ENCODE measurements around the gene CDC6.

CDC6 gene

GRCh38 chr17:40349895-40350688, 62.4 kb downstream of the CDC6 start:
- TF ChIP-seq GATA2 (IDR thresholded peaks at IDR 0.05; ENCODE audit: low read depth, low read length) (peak; percentile 83), GATA3 (IDR thresholded peaks at IDR 0.05; ENCODE audit: low read depth, low read length) (no peak)

- TF ChIP-seq GATA2 (IDR thresholded peaks at IDR 0.05; ENCODE audit: low read depth, low read length) (no peak; the same call in 1 of the 2 replicates), GATA3 (IDR thresholded peaks at IDR 0.05; ENCODE audit: low read depth, low read length) (no peak)
Observed at GRCh38 chr17:40350689-40351358, 63.1 kb downstream of the CDC6 start.

- TF ChIP-seq GATA3 (IDR thresholded peaks at IDR 0.05; ENCODE audit: low read depth, low read length) (no peak), GATA2 (IDR thresholded peaks at IDR 0.05; ENCODE audit: low read depth, low read length) (no peak)
Observed at GRCh38 chr17:40351359-40352236, 63.9 kb downstream of the CDC6 start.

- TF ChIP-seq GATA2 (IDR thresholded peaks at IDR 0.05; ENCODE audit: low read depth, low read length) (no peak), GATA3 (IDR thresholded peaks at IDR 0.05; ENCODE audit: low read depth, low read length) (no peak)
Observed at GRCh38 chr17:40352237-40352778, 64.6 kb downstream of the CDC6 start.

GRCh38 chr17:40352779-40353394, 65.2 kb downstream of the CDC6 start:
- TF ChIP-seq GATA3 (IDR thresholded peaks at IDR 0.05; ENCODE audit: low read depth, low read length) (no peak), GATA2 (IDR thresholded peaks at IDR 0.05; ENCODE audit: low read depth, low read length) (no peak)

All from SH-SY5Y (cell line).